ENCODE measurements around the gene SLC22A13. TPM values are rescaled to one million over a fixed set of nuclear protein-coding genes. Genes with fewer than 3 reads are reported as not detected.

The SLC22A13 gene
- total RNA-seq, 4 donors from 2014 or later = 0.48 to 2.5 (median 0.94) TPM

- no peak for DNase-seq (ENCODE audit: low spot score)
- peak; percentile 91 for ATAC-seq (ENCODE audit: low FRiP score)
- no peak for TF ChIP-seq CTCF (IDR thresholded peaks at IDR 0.05)
Observed at GRCh38 chr3:38247366-38248035, 18.1 kb upstream of the SLC22A13 start.

- no peak for DNase-seq (ENCODE audit: low spot score)
- ATAC-seq (ENCODE audit: low FRiP score) = no peak
- TF ChIP-seq CTCF (IDR thresholded peaks at IDR 0.05) = no peak
Observed at GRCh38 chr3:38250198-38250597, 15.4 kb upstream of the SLC22A13 start.

- no peak for ATAC-seq (ENCODE audit: low FRiP score)
- TF ChIP-seq CTCF (IDR thresholded peaks at IDR 0.05) = no peak
Observed at GRCh38 chr3:38251197-38251596, 14.4 kb upstream of the SLC22A13 start.

GRCh38 chr3:38253704-38254103 is 11.9 kb upstream of the SLC22A13 start:
- TF ChIP-seq CTCF (IDR thresholded peaks at IDR 0.05) = no peak
- DNase-seq (ENCODE audit: low spot score) (no peak), ATAC-seq (ENCODE audit: low FRiP score) (no peak)

More at GRCh38 chr3:38251197-38251596, 14.4 kb upstream of the SLC22A13 start:
- DNase-seq (ENCODE audit: low spot score) = no peak

GRCh38 chr3:38254872-38255271 is 10.7 kb upstream of the SLC22A13 start:
- DNase-seq (ENCODE audit: low spot score) (no peak), ATAC-seq (ENCODE audit: low FRiP score) (no peak)
- TF ChIP-seq CTCF (IDR thresholded peaks at IDR 0.05) = no peak

GRCh38 chr3:38255627-38256026 is 10.0 kb upstream of the SLC22A13 start:
- no peak for TF ChIP-seq CTCF (IDR thresholded peaks at IDR 0.05)

GRCh38 chr3:38257583-38257982 is 8.0 kb upstream of the SLC22A13 start:
- DNase-seq (ENCODE audit: low spot score) (no peak), ATAC-seq (ENCODE audit: low FRiP score) (no peak)
- TF ChIP-seq CTCF (IDR thresholded peaks at IDR 0.05) = no peak

More at GRCh38 chr3:38255627-38256026, 10.0 kb upstream of the SLC22A13 start:
- ATAC-seq (ENCODE audit: low FRiP score) (no peak), DNase-seq (ENCODE audit: low spot score) (no peak)

All from omental fat pad (tissue), 4 donors.